Lung (tissue), 12 donors: ENCODE measurements around the gene EPAS1. TPM values are rescaled to one million over a fixed set of nuclear protein-coding genes. Genes with fewer than 3 reads are reported as not detected.

Source experiments
- ATAC-seq: fragments of 200-7000 bp; cut with Tn5 transposase; one replicate; pipeline ENCODE4 v1.9.1; 2020; ENCODE audit warnings: moderate number of reproducible peaks; ENCODE audit not compliant: insufficient read depth, low FRiP score
- DNase-seq, 3 donors: peaks; one replicate each; pipeline ENCODE4 v3.0.0-alpha.2; 2013 to 2017
- H3K27ac ChIP-seq, 2 donors: one replicate each; pipeline ENCODE4 v1.5.1; 2013; ENCODE audit warnings: mild to moderate bottlenecking in 2 of 2, moderate library complexity in 2 of 2, control low read depth in 1 of 2, inconsistent platforms in 1 of 2, low read depth in 1 of 2, low read length in 1 of 2
- H3K27me3 ChIP-seq, 3 donors: one replicate each; pipeline ENCODE4 v1.5.1; 2013; ENCODE audit warnings: low read length in 2 of 3; ENCODE audit not compliant: control insufficient read depth in 3 of 3, insufficient read depth in 3 of 3
- H3K36me3 ChIP-seq, 4 donors: one replicate each; pipeline ENCODE4 v1.5.1; 2013; ENCODE audit warnings: low read length in 4 of 4, mild to moderate bottlenecking in 1 of 4, moderate library complexity in 1 of 4; ENCODE audit not compliant: control insufficient read depth in 4 of 4, insufficient read depth in 4 of 4
- H3K4me1 ChIP-seq, 5 donors: one replicate each; pipeline ENCODE4 v1.5.1; 2013; ENCODE audit warnings: low read length in 5 of 5, mild to moderate bottlenecking in 2 of 5, moderate library complexity in 1 of 5; ENCODE audit not compliant: control insufficient read depth in 5 of 5, insufficient read depth in 5 of 5
- H3K4me3 ChIP-seq: one replicate; pipeline ENCODE4 v1.5.1; 2013; ENCODE audit warnings: mild to moderate bottlenecking, control low read depth, moderate library complexity
- H3K9ac ChIP-seq, 2 donors: one replicate each; pipeline ENCODE4 v1.5.1; 2013; ENCODE audit warnings: low read length in 2 of 2, control low read depth in 1 of 2; ENCODE audit not compliant: insufficient read depth in 1 of 2
- H3K9me3 ChIP-seq, 4 donors: one replicate each; pipeline ENCODE4 v1.5.1; 2013; ENCODE audit warnings: low read length in 3 of 4, mild to moderate bottlenecking in 1 of 4, moderate library complexity in 1 of 4; ENCODE audit not compliant: control insufficient read depth in 4 of 4, insufficient read depth in 3 of 4
- CTCF ChIP-seq: IDR thresholded peaks from 2 replicates; pipeline ENCODE4 v1.5.1; 2012; ENCODE audit warnings: mild to moderate bottlenecking; ENCODE audit errors: control extremely low read depth, extremely low read depth
- WGBS, 2 donors: extraction: QIAGEN DNeasy Blood & Tissue Kit; methylation state at CpG; one replicate each; pipeline ENCODE4 v1.1.7; 2013; 5-methylcytosine and 5-hydroxymethylcytosine counted together
- polyA plus RNA-seq, 2 donors: library from polyadenylated mRNA; stranded (reverse); fragments of 200-250 nt; gene quantifications; one replicate each; pipeline ENCODE4 v1.2.1, GENCODE V29; 2013
- total RNA-seq, 2 donors: library from RNA; depleted of rRNA in 1 of 2; stranded (reverse); fragments of >200 nt in 1 of 2; gene quantifications; one replicate each; pipeline ENCODE4 v1.2.1, GENCODE V29; 2014 to 2021
- donor health status: control.
- donor health status: control.
- donor health status: Bipolar disorder and iron deficiency.
- donor health status: healthy.
- donor health status: DM: yes; HTN: yes; CAD: no.

Gene EPAS1
- total and polyA plus RNA-seq, 4 donors, result 233 to 1,051 (median 381) TPM

- H3K4me1 ChIP-seq, result peaks cover 2 to 24% (median 7%) of the 10 kb centered on the region in 5 donors
- WGBS, 2 donors, result 87 to 91% methylated on average over 2 of the region's 2 CpGs
- H3K36me3 ChIP-seq, result no peaks in the 10 kb centered on the region
- TF ChIP-seq CTCF, result no peak
- no peak for ATAC-seq
- no peaks in the 10 kb centered on the region for H3K9me3 ChIP-seq
- no peak overlapping the region for H3K9ac ChIP-seq
- no peak overlapping the region for H3K27ac ChIP-seq
- H3K4me3 ChIP-seq, result no peak overlapping the region
- H3K27me3 ChIP-seq, result no peaks in the 10 kb centered on the region
- DNase-seq, result no peak
Measured at GRCh38 chr2:46264447-46264846, 32.8 kb upstream of the EPAS1 start.

- WGBS, 2 donors, result 65 to 92% methylated on average over 5 of the region's 5 CpGs
Measured at GRCh38 chr2:46266134-46266533, 31.1 kb upstream of the EPAS1 start.

GRCh38 chr2:46267616-46268015 lies 29.6 kb upstream of the EPAS1 start:
- H3K9ac ChIP-seq, result no peak overlapping the region
- ATAC-seq (no peak), DNase-seq (peak; percentile 25 to 90 (median 89))
- H3K4me3 ChIP-seq, result no peak overlapping the region
- peak overlapping the region in 1 of 2 donors; percentile 62 for H3K27ac ChIP-seq
- no peak for TF ChIP-seq CTCF
- H3K4me1 ChIP-seq, result peaks cover 4 to 13% (median 7%) of the 10 kb centered on the region in 5 donors
- no peaks in the 10 kb centered on the region for H3K36me3 ChIP-seq
- no peaks in the 10 kb centered on the region for H3K9me3 ChIP-seq
- H3K27me3 ChIP-seq, result no peaks in the 10 kb centered on the region
- 60 to 73% methylated on average over 1 of the region's 1 CpG for WGBS, 2 donors

More at GRCh38 chr2:46266134-46266533, 31.1 kb upstream of the EPAS1 start:
- Histone ChIP-seq H3K4me3 (no peak overlapping the region), H3K27me3 (no peaks in the 10 kb centered on the region), H3K9me3 (no peaks in the 10 kb centered on the region), H3K36me3 (no peaks in the 10 kb centered on the region), H3K4me1 (peaks cover 4 to 15% (median 7%) of the 10 kb centered on the region in 5 donors), H3K27ac (no peak overlapping the region), H3K9ac (no peak overlapping the region)
- DNase-seq, result no peak
- no peak for TF ChIP-seq CTCF
- ATAC-seq, result no peak

- no peak for TF ChIP-seq CTCF
- peak in 2 of 3 donors; percentile 52 to 54 for DNase-seq
Measured at GRCh38 chr2:46268196-46268595, 29.0 kb upstream of the EPAS1 start.

More at GRCh38 chr2:46268196-46268595, 29.0 kb upstream of the EPAS1 start:
- Histone ChIP-seq H3K36me3 (no peaks in the 10 kb centered on the region), H3K4me3 (no peak overlapping the region), H3K27me3 (no peaks in the 10 kb centered on the region), H3K4me1 (peaks cover 5 to 13% (median 9%) of the 10 kb centered on the region in 5 donors), H3K27ac (no peak overlapping the region), H3K9me3 (no peaks in the 10 kb centered on the region), H3K9ac (no peak overlapping the region)
- 5 to 19% methylated on average over 2 of the region's 2 CpGs for WGBS, 2 donors
- ATAC-seq, result peak; percentile 51
